Mesothelial cell of epicardium (in vitro differentiated cells): ENCODE results near the gene CHST11. TPM values are rescaled to one million over a fixed set of nuclear protein-coding genes. Genes with fewer than 3 reads are reported as not detected.

Experiments
- DNase-seq, 2 experiments: peaks; one replicate each; pipeline ENCODE4 v3.0.0; 2021; ENCODE audit warnings: low spot score in 2 of 2; ENCODE audit not compliant: unreplicated experiment in 2 of 2
- H3K27ac Mint-ChIP-seq: 2 replicates; pipeline ENCODE4 v1.8.0; 2021; ENCODE audit warnings: mixed read lengths
- H3K27me3 Mint-ChIP-seq: 2 replicates; pipeline ENCODE4 v1.8.0; 2021; ENCODE audit warnings: low read depth, mixed read lengths
- H3K36me3 Mint-ChIP-seq: 2 replicates; pipeline ENCODE4 v1.8.0; 2021; ENCODE audit warnings: mixed read lengths
- H3K4me1 Mint-ChIP-seq: 2 replicates; pipeline ENCODE4 v1.8.0; 2021; ENCODE audit warnings: mixed read lengths
- H3K4me3 Mint-ChIP-seq: 2 replicates; pipeline ENCODE4 v1.8.0; 2021; ENCODE audit warnings: mild to moderate bottlenecking, moderate library complexity, mixed read lengths
- H3K9me3 Mint-ChIP-seq: 2 replicates; pipeline ENCODE4 v1.8.0; 2021; ENCODE audit warnings: mixed read lengths
- CTCF ChIP-seq: fragments of 200-600 bp; sonication (generic); IDR thresholded peaks from one replicate; pipeline ENCODE4 v1.5.0; 2021; ENCODE audit warnings: antibody characterized with exemption; ENCODE audit not compliant: unreplicated experiment
- total RNA-seq: library from RNA; stranded (reverse); gene quantifications from 3 replicates; pipeline ENCODE4 v1.2.1, GENCODE V29; 2021

Gene CHST11
- total RNA-seq, 1 donor from 2014 or later: 15.0 TPM

- Mint-ChIP-seq H3K4me3 (no peak overlapping the region), H3K27me3 (peaks cover 30% of the 10 kb centered on the region), H3K4me1 (no peaks in the 10 kb centered on the region), H3K9me3 (no peaks in the 10 kb centered on the region), H3K36me3 (no peaks in the 10 kb centered on the region), H3K27ac (no peak overlapping the region)
- TF ChIP-seq CTCF: no peak
- DNase-seq: no peak
These were observed 184.2 kb downstream of the CHST11 start for GRCh38 chr12:104640956-104641355.

GRCh38 chr12:104641862-104642261, 185.1 kb downstream of the CHST11 start:
- H3K27me3 Mint-ChIP-seq: peaks cover 30% of the 10 kb centered on the region
- no peak for TF ChIP-seq CTCF
- no peaks in the 10 kb centered on the region for H3K4me1 Mint-ChIP-seq
- no peak for DNase-seq
- no peak overlapping the region for H3K27ac Mint-ChIP-seq
- no peak overlapping the region for H3K4me3 Mint-ChIP-seq
- no peaks in the 10 kb centered on the region for H3K9me3 Mint-ChIP-seq
- no peaks in the 10 kb centered on the region for H3K36me3 Mint-ChIP-seq

GRCh38 chr12:104643093-104643818, 186.5 kb downstream of the CHST11 start:
- no peak for TF ChIP-seq CTCF
- H3K9me3 Mint-ChIP-seq: no peaks in the 10 kb centered on the region
- no peaks in the 10 kb centered on the region for H3K4me1 Mint-ChIP-seq
- H3K4me3 Mint-ChIP-seq: no peak overlapping the region
- H3K27me3 Mint-ChIP-seq: peaks cover 29% of the 10 kb centered on the region
- H3K36me3 Mint-ChIP-seq: no peaks in the 10 kb centered on the region
- DNase-seq: no peak
- H3K27ac Mint-ChIP-seq: no peak overlapping the region

- Mint-ChIP-seq H3K27ac (no peak overlapping the region), H3K36me3 (no peaks in the 10 kb centered on the region), H3K9me3 (no peaks in the 10 kb centered on the region), H3K4me1 (no peaks in the 10 kb centered on the region), H3K4me3 (no peak overlapping the region), H3K27me3 (peaks cover 33% of the 10 kb centered on the region)
- no peak for TF ChIP-seq CTCF
- no peak for DNase-seq
These were observed 187.3 kb downstream of the CHST11 start for GRCh38 chr12:104643819-104644669.

GRCh38 chr12:104648756-104649155, 192.0 kb downstream of the CHST11 start:
- H3K27ac Mint-ChIP-seq: no peak overlapping the region
- H3K36me3 Mint-ChIP-seq: no peaks in the 10 kb centered on the region
- no peak for DNase-seq
- H3K4me3 Mint-ChIP-seq: no peak overlapping the region
- TF ChIP-seq CTCF: no peak
- H3K9me3 Mint-ChIP-seq: no peaks in the 10 kb centered on the region
- H3K27me3 Mint-ChIP-seq: peaks cover 64% of the 10 kb centered on the region
- H3K4me1 Mint-ChIP-seq: no peaks in the 10 kb centered on the region
